ENCODE measurements around the gene TRIO. TPM values are rescaled to one million over a fixed set of nuclear protein-coding genes. Genes with fewer than 3 reads are reported as not detected.

Gene TRIO
- total RNA-seq, 1 experiment from 2014 or later, result 68.4 TPM

GRCh38 chr5:14465776-14466175, 322.6 kb downstream of the TRIO start (continued):
- TF ChIP-seq CBX3 (IDR thresholded peaks at IDR 0.05; ENCODE audit: low read depth) (no peak), SRF (IDR thresholded peaks at IDR 0.05; ENCODE audit: low read depth) (no peak)

GRCh38 chr5:14467251-14467650, 324.1 kb downstream of the TRIO start:
- Histone ChIP-seq H3K9me2 (ENCODE audit: insufficient read depth) (no peaks in the 10 kb centered on the region), H3K4me1 (ENCODE audit: control insufficient read depth in 1 of 2, insufficient read depth in 2 of 2, low read length in 2 of 2) (peaks cover 0 to 10% of the 10 kb centered on the region in 2 experiments; a peak in 2 of 4 replicates), H3K4me3 (replicated peaks in 1 of 2; ENCODE audit: low read depth in 1 of 2, low read length in 2 of 2) (no peak overlapping the region), H3K27ac (ENCODE audit: low read depth, low read length) (no peak overlapping the region), H4K20me1 (ENCODE audit: insufficient read depth) (no peaks in the 10 kb centered on the region), H3K4me2 (ENCODE audit: low read length) (no peak overlapping the region), H3K9ac (ENCODE audit: low read length) (no peak overlapping the region), H3K36me3 (ENCODE audit: control insufficient read depth in 1 of 2, insufficient read depth in 2 of 2, low read length in 2 of 2) (peaks cover 7 to 33% of the 10 kb centered on the region in 2 experiments; a peak in 3 of 4 replicates), H3K79me2 (ENCODE audit: insufficient read depth, low read length) (no peaks in the 10 kb centered on the region), H3K9me3 (ENCODE audit: control insufficient read depth in 1 of 2, insufficient read depth in 1 of 2, low read depth in 1 of 2, low read length in 2 of 2) (no peaks in the 10 kb centered on the region), H2AFZ (ENCODE audit: low read depth, low read length, poor library complexity, severe bottlenecking) (no peak overlapping the region), H3K27me3 (ENCODE audit: insufficient read depth, low read length) (no peaks in the 10 kb centered on the region)
- ChIA-PET POLR2A (no interaction called here), RAD21 (ENCODE audit: low non-redundant PET in 1 of 2, low total read pairs in 2 of 2, uncharacterized antibody in 2 of 2, unreplicated experiment in 2 of 2) (no interaction called here), CTCF (no interaction called here)
- BruUV-seq (replicated peaks), result no TSS peak
- intact Hi-C loops (cut with micrococcal nuclease), result no loop called here
- TF ChIP-seq CBX3 (IDR thresholded peaks at IDR 0.05; ENCODE audit: low read depth) (no peak), EZH2phosphoT487 (IDR thresholded peaks at IDR 0.05; ENCODE audit: borderline replicate concordance) (no peak), SRF (IDR thresholded peaks at IDR 0.05; ENCODE audit: low read depth) (no peak), CEBPB (IDR thresholded peaks at IDR 0.05; ENCODE audit: low read depth) (no peak), POLR2AphosphoS5 (IDR thresholded peaks at IDR 0.05; ENCODE audit: low read depth, low read length) (no peak), JUND (IDR thresholded peaks at IDR 0.05) (no peak), EGR1 (IDR thresholded peaks at IDR 0.05; ENCODE audit: low read depth) (no peak), MAX (IDR thresholded peaks at IDR 0.05) (no peak), ZFX (IDR thresholded peaks at IDR 0.05) (no peak)
- TF ChIP-seq, protein P1, sequence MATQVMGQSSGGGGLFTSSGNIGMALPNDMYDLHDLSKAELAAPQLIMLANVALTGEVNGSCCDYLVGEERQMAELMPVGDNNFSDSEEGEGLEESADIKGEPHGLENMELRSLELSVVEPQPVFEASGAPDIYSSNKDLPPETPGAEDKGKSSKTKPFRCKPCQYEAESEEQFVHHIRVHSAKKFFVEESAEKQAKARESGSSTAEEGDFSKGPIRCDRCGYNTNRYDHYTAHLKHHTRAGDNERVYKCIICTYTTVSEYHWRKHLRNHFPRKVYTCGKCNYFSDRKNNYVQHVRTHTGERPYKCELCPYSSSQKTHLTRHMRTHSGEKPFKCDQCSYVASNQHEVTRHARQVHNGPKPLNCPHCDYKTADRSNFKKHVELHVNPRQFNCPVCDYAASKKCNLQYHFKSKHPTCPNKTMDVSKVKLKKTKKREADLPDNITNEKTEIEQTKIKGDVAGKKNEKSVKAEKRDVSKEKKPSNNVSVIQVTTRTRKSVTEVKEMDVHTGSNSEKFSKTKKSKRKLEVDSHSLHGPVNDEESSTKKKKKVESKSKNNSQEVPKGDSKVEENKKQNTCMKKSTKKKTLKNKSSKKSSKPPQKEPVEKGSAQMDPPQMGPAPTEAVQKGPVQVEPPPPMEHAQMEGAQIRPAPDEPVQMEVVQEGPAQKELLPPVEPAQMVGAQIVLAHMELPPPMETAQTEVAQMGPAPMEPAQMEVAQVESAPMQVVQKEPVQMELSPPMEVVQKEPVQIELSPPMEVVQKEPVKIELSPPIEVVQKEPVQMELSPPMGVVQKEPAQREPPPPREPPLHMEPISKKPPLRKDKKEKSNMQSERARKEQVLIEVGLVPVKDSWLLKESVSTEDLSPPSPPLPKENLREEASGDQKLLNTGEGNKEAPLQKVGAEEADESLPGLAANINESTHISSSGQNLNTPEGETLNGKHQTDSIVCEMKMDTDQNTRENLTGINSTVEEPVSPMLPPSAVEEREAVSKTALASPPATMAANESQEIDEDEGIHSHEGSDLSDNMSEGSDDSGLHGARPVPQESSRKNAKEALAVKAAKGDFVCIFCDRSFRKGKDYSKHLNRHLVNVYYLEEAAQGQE (IDR thresholded peaks at IDR 0.05; ENCODE audit: low read depth), result no peak
- TF ChIP-seq, protein P2, sequence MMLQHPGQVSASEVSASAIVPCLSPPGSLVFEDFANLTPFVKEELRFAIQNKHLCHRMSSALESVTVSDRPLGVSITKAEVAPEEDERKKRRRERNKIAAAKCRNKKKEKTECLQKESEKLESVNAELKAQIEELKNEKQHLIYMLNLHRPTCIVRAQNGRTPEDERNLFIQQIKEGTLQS (IDR thresholded peaks at IDR 0.05), result no peak
- TF ChIP-seq, protein P3, sequence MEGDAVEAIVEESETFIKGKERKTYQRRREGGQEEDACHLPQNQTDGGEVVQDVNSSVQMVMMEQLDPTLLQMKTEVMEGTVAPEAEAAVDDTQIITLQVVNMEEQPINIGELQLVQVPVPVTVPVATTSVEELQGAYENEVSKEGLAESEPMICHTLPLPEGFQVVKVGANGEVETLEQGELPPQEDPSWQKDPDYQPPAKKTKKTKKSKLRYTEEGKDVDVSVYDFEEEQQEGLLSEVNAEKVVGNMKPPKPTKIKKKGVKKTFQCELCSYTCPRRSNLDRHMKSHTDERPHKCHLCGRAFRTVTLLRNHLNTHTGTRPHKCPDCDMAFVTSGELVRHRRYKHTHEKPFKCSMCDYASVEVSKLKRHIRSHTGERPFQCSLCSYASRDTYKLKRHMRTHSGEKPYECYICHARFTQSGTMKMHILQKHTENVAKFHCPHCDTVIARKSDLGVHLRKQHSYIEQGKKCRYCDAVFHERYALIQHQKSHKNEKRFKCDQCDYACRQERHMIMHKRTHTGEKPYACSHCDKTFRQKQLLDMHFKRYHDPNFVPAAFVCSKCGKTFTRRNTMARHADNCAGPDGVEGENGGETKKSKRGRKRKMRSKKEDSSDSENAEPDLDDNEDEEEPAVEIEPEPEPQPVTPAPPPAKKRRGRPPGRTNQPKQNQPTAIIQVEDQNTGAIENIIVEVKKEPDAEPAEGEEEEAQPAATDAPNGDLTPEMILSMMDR (IDR thresholded peaks at IDR 0.05 in 2 of 3, conservative IDR thresholded peaks at IDR 0.05 in 1 of 3; ENCODE audit: borderline replicate concordance in 1 of 3, insufficient read depth in 1 of 3, low read depth in 2 of 3, low read length in 2 of 3), result no peak
- no peak for ATAC-seq
- DNase-seq (ENCODE audit: low read depth, low spot score), result no peak

All from HCT116 (cell line).